Breast epithelium (tissue), 4 donors: Measurements from ENCODE around the gene ATP2C2. TPM values are rescaled to one million over a fixed set of nuclear protein-coding genes. Genes with fewer than 3 reads are reported as not detected.
"Not testable (repeated sequence)": the region's sequence is repeated elsewhere in the genome, so short reads cannot be mapped to it uniquely, and the experiment has no call there.

Experiments
- DNase-seq, 2 donors: peaks; one replicate each; pipeline ENCODE4 v3.0.0-alpha.2; 2019; ENCODE audit warnings: low spot score in 2 of 2
- H3K27ac ChIP-seq, 2 donors: fragments of 200-600 bp; sonication (generic) in 1 of 2; one replicate each; pipeline ENCODE4 v1.5.1; 2016 to 2019; ENCODE audit warnings: mild to moderate bottlenecking in 1 of 2
- H3K27me3 ChIP-seq, 2 donors: fragments of 200-600 bp; sonication (generic) in 1 of 2; one replicate each; pipeline versions ENCODE4 v1.5.1 to v1.6.0; 2017 to 2019; ENCODE audit warnings: control low read depth in 1 of 2, mild to moderate bottlenecking in 1 of 2
- H3K36me3 ChIP-seq: fragments of 200-600 bp; one replicate; pipeline ENCODE4 v1.5.1; 2019
- H3K4me1 ChIP-seq, 2 donors: fragments of 200-600 bp; sonication (generic); one replicate each; pipeline ENCODE4 v1.5.1; 2016 to 2019; ENCODE audit warnings: control low read depth in 1 of 2
- H3K4me3 ChIP-seq, 3 donors: fragments of 200-600 bp; sonication (generic); 1 replicate in 2 of 3; 2 replicates in 1 of 3; pipeline ENCODE4 v1.5.1; 2016 to 2019; ENCODE audit warnings: mild to moderate bottlenecking in 3 of 3, moderate library complexity in 2 of 3
- H3K9me3 ChIP-seq, 2 donors: fragments of 200-600 bp; sonication (generic) in 1 of 2; one replicate each; pipeline ENCODE4 v1.5.1; 2016 to 2019; ENCODE audit warnings: control low read depth in 1 of 2
- CTCF ChIP-seq, 3 donors: fragments of 450-650 bp; IDR thresholded peaks; one replicate each; pipeline ENCODE4 v1.5.1; 2016 to 2017; ENCODE audit warnings: antibody characterized with exemption in 3 of 3, mild to moderate bottlenecking in 3 of 3, moderate library complexity in 3 of 3
- POLR2A ChIP-seq: fragments of 450-650 bp; IDR thresholded peaks from one replicate; pipeline ENCODE4 v1.6.1; 2016; ENCODE audit warnings: antibody characterized with exemption, mild to moderate bottlenecking, moderate library complexity
- POLR2AphosphoS5 ChIP-seq, 3 donors: sonication (generic); formaldehyde crosslinking; IDR thresholded peaks; one replicate each; pipeline ENCODE4 v1.6.1; 2017; ENCODE audit warnings: antibody characterized with exemption in 3 of 3
- intact Hi-C: fragments of 100-400 bp; cut with DNase I; formaldehyde crosslinking; loops from one replicate; pipeline ENCODE4 v1.15.1; 2023; ENCODE audit warnings: low total_unique reads
- total RNA-seq, 3 donors: library from RNA; depleted of rRNA; stranded (reverse); fragments of >200 nt; gene quantifications; one replicate each; pipeline ENCODE4 v1.1.0, GENCODE V29; 2016

The ATP2C2 gene
- total RNA-seq, 3 donors from 2014 or later: 6.0 to 28.5 TPM; not detected in 1

GRCh38 chr16:84446596-84447392, 78.5 kb downstream of the ATP2C2 start:
- H3K27me3 ChIP-seq: no peaks in the 10 kb centered on the region
- H3K27ac ChIP-seq: no peak overlapping the region
- no peak overlapping the region for H3K4me3 ChIP-seq
- H3K9me3 ChIP-seq: no peaks in the 10 kb centered on the region
- H3K36me3 ChIP-seq: no peaks in the 10 kb centered on the region
- no peaks in the 10 kb centered on the region for H3K4me1 ChIP-seq
- TF ChIP-seq POLR2AphosphoS5 (IDR thresholded peaks at IDR 0.05): no peak
- TF ChIP-seq POLR2A: no peak
- TF ChIP-seq CTCF (IDR thresholded peaks at IDR 0.05): no peak
- DNase-seq: no peak
- intact Hi-C loops: no loop called here

- Histone ChIP-seq H3K4me1 (no peaks in the 10 kb centered on the region), H3K4me3 (no peak overlapping the region), H3K36me3 (no peaks in the 10 kb centered on the region), H3K9me3 (no peaks in the 10 kb centered on the region), H3K27me3 (no peaks in the 10 kb centered on the region), H3K27ac (no peak overlapping the region)
- no peak for DNase-seq
- TF ChIP-seq POLR2AphosphoS5 (IDR thresholded peaks at IDR 0.05) (no peak), POLR2A (no peak), CTCF (IDR thresholded peaks at IDR 0.05) (no peak)
- intact Hi-C loops: no loop called here
These were observed 80.1 kb downstream of the ATP2C2 start for GRCh38 chr16:84448444-84448843.

DNA sequence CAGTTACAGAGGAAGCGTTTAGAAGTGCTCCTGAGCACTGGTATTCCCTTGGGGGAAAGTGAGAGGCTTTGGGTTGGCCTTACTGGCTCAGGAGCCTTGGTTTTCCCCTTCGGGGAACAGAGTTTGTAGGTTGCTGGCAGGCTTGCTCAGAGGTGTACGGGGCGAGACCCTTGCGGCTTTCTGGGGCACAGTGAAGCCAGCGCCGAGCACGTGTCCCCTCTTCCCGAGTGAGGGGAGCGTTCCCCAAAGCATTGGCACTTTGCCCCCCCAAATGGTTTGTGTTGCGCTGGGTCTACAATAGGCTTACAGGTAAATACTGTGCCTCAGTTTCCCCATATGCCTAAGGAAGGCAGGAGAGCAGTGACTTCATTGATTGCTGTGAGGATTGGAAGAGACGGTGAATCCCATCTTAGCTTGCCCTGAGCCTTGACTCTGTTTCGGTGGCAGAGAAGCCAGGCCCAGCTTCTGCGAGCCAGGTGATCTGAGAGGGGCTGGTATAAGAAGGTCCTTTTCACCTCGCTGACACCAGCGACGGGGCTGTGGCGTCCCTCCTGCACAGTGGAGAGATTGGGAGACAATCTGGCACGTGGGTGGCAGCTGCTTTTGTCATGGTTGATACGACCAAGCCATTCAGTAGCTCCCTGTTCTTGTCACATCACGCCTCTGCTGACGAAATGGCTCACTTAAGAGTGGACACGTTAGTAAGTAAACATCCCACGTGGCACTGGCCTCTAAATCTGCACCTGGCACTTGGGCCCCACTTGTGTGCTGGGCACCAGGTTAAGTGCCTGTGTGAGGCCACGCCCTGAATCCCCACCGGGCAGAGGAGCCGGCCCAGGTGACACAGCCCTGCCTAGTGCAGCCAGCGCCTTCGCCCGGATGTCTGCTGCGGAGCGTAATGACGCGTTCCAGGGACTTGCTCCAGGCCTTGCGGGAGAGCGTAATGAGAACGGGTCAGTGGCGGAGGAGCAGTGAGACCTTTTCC, 81.1 kb downstream of the ATP2C2 start:
- no peaks in the 10 kb centered on the region for H3K9me3 ChIP-seq
- TF ChIP-seq POLR2AphosphoS5 (IDR thresholded peaks at IDR 0.05) (no peak), POLR2A (no peak)
- H3K36me3 ChIP-seq: no peaks in the 10 kb centered on the region
- H3K4me1 ChIP-seq: no peaks in the 10 kb centered on the region
- intact Hi-C loops: no loop called here
- no peak overlapping the region for H3K4me3 ChIP-seq
- DNase-seq: peak in 1 of 2 donors; percentile 65
- H3K27me3 ChIP-seq: no peaks in the 10 kb centered on the region
- H3K27ac ChIP-seq: no peak overlapping the region

GRCh38 chr16:84450176-84450865, 82.0 kb downstream of the ATP2C2 start:
- H3K27me3 ChIP-seq: no peaks in the 10 kb centered on the region
- DNase-seq: peak in 1 of 2 donors; percentile 40
- TF ChIP-seq CTCF (IDR thresholded peaks at IDR 0.05) (no peak), POLR2AphosphoS5 (IDR thresholded peaks at IDR 0.05) (no peak), POLR2A (no peak)
- no peaks in the 10 kb centered on the region for H3K9me3 ChIP-seq
- no peaks in the 10 kb centered on the region for H3K36me3 ChIP-seq
- H3K27ac ChIP-seq: no peak overlapping the region
- H3K4me1 ChIP-seq: no peaks in the 10 kb centered on the region
- no peak overlapping the region for H3K4me3 ChIP-seq
- intact Hi-C loops: no loop called here

GRCh38 chr16:84451010-84451676, 82.8 kb downstream of the ATP2C2 start:
- intact Hi-C loops, H3K9me3 ChIP-seq: not testable (repeated sequence)
- DNase-seq: peak in 1 of 2 donors; percentile 31

More at GRCh38 chr16:84451010-84451676, 82.8 kb downstream of the ATP2C2 start:
- not testable (repeated sequence) for H3K4me3 ChIP-seq, H3K4me1 ChIP-seq, H3K36me3 ChIP-seq, H3K27me3 ChIP-seq, H3K27ac ChIP-seq
